ENCODE data around the gene FCRL6. TPM values are rescaled to one million over a fixed set of nuclear protein-coding genes. Genes with fewer than 3 reads are reported as not detected.

FCRL6 gene
- total RNA-seq, 4 donors from 2014 or later, result 0.62 to 1.9 (median 0.94) TPM; not detected in 1

- H3K27ac ChIP-seq, result no peak overlapping the region
- no peaks in the 10 kb centered on the region for H3K9me3 ChIP-seq
- no peak overlapping the region for H3K4me3 ChIP-seq
- no peaks in the 10 kb centered on the region for H3K36me3 ChIP-seq
- H3K27me3 ChIP-seq, result peaks cover 3% of the 10 kb centered on the region
- TF ChIP-seq POLR2AphosphoS5 (IDR thresholded peaks at IDR 0.05) (no peak), POLR2A (IDR thresholded peaks at IDR 0.05) (no peak)
- 18 to 46% methylated on average over 3 of the region's 3 CpGs for WGBS, 2 donors (ENCODE audit: low coverage in 1 of 2)
- ATAC-seq, result no peak
- H3K4me1 ChIP-seq, result peaks cover 0 to 8% (median 0%) of the 10 kb centered on the region in 3 donors
Observed at GRCh38 chr1:159786465-159786864, 15.7 kb upstream of the FCRL6 start.

GRCh38 chr1:159786966-159787365 is 15.2 kb upstream of the FCRL6 start:
- TF ChIP-seq EP300 (IDR thresholded peaks at IDR 0.05) (no peak), CTCF (IDR thresholded peaks at IDR 0.05) (no peak), POLR2AphosphoS5 (IDR thresholded peaks at IDR 0.05) (no peak), POLR2A (IDR thresholded peaks at IDR 0.05) (no peak)
- H3K36me3 ChIP-seq, result no peaks in the 10 kb centered on the region
- no peak overlapping the region for H3K27ac ChIP-seq
- peaks cover 0 to 3% (median 0%) of the 10 kb centered on the region in 3 donors for H3K4me1 ChIP-seq
- peaks cover 8% of the 10 kb centered on the region for H3K27me3 ChIP-seq
- H3K4me3 ChIP-seq, result no peak overlapping the region
- 26 to 29% methylated on average over 3 of the region's 3 CpGs for WGBS, 2 donors (ENCODE audit: low coverage in 1 of 2)
- H3K9me3 ChIP-seq, result no peaks in the 10 kb centered on the region
- no peak for ATAC-seq

DNA sequence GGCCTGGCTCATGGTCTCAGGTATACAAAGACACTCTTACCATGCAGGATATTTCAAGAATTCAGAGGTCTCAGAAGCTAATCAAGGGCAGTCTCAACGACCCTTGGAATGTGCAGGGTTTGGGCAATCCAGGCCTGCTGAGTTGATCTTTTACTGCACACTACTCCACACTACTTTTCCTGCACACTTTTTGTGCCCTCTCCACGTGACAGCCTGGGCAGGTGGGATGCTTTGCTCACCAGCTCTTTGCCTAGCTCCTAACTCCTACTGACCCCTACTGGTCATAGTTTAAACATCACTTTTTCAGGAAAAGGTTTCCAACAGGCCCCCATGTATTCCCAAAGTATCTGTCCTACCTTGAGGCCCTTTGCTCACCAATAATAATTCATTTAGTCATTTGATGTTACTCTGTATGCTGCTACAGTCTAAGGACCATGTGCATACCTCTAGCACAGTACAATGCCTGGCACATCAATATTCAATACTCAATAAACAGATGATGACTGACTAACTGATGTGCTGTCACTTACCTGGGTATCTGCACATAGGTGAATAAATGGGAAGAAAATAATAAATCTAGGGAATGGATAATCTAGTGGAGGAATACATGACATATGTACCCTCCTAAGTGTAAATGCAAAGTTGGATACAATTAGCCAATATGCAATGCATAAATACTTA is 11.8 kb upstream of the FCRL6 start:
- H3K4me3 ChIP-seq, result no peak overlapping the region
- no peaks in the 10 kb centered on the region for H3K36me3 ChIP-seq
- 21 to 30% methylated on average over 2 of the region's 2 CpGs for WGBS, 2 donors (ENCODE audit: low coverage in 1 of 2)
- no peak overlapping the region for H3K27ac ChIP-seq
- H3K27me3 ChIP-seq, result peaks cover 43% of the 10 kb centered on the region
- ATAC-seq, result no peak
- TF ChIP-seq POLR2AphosphoS5 (IDR thresholded peaks at IDR 0.05) (no peak), CTCF (IDR thresholded peaks at IDR 0.05) (peak in 1 of 4 experiments; percentile 61)
- no peaks in the 10 kb centered on the region for H3K9me3 ChIP-seq
- no peaks in the 10 kb centered on the region for H3K4me1 ChIP-seq

DNA sequence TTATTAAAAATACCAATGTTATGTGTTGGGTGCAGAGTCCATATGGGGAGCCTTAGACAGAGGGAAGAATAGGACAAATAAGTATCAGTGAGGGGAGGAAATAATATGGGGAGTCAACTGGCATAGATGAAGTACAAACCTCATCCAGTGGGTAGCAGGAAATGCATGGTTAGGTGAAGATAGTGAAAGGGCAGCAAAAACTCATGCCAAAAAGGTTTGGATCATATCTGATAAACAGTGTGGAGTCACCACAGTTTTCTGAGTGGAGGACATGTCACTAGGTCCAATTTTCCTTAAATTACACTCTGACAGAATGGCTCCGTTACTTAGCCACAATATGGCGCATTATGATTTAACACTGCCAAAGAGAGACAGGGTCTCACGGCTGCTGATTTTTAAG is 11.1 kb upstream of the FCRL6 start:
- Histone ChIP-seq H3K4me3 (no peak overlapping the region), H3K9me3 (no peaks in the 10 kb centered on the region), H3K36me3 (no peaks in the 10 kb centered on the region), H3K27ac (no peak overlapping the region), H3K27me3 (peaks cover 44% of the 10 kb centered on the region), H3K4me1 (no peaks in the 10 kb centered on the region)
- no peak for ATAC-seq
- WGBS, 2 donors (ENCODE audit: low coverage in 1 of 2), result 52 to 63% methylated on average over 3 of the region's 3 CpGs
- TF ChIP-seq POLR2AphosphoS5 (IDR thresholded peaks at IDR 0.05), result no peak
- no peak for TF ChIP-seq POLR2A (IDR thresholded peaks at IDR 0.05)
- no peak for TF ChIP-seq CTCF (IDR thresholded peaks at IDR 0.05)

DNA sequence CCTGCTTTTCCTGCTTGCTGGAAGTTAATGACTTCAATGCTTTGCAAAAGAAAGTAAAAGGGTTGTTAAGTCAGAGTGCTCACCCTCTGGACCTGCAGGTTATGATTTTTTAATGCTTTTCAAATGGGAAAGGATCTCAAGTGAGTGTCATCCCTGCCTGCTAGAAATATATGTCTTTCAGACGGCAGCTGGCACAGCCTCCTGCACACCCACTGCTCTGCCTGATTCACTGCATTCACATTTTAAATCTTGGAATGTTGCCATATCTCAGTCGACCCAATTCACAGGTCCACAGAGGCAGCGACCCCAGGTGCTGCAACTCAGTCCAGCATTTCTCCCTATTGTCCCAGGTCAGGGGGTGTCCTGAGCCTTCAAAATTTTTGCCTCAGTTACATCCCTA is 10.7 kb upstream of the FCRL6 start:
- Histone ChIP-seq H3K4me1 (no peaks in the 10 kb centered on the region), H3K27ac (no peak overlapping the region), H3K36me3 (no peaks in the 10 kb centered on the region), H3K27me3 (peaks cover 44% of the 10 kb centered on the region), H3K9me3 (no peaks in the 10 kb centered on the region), H3K4me3 (no peak overlapping the region)
- no peak for TF ChIP-seq CTCF (IDR thresholded peaks at IDR 0.05)
- no peak for TF ChIP-seq EP300 (IDR thresholded peaks at IDR 0.05)
- TF ChIP-seq POLR2AphosphoS5 (IDR thresholded peaks at IDR 0.05), result no peak
- TF ChIP-seq POLR2A (IDR thresholded peaks at IDR 0.05), result no peak
- WGBS, 2 donors (ENCODE audit: low coverage in 1 of 2), result 17 to 20% methylated on average over 3 of the region's 3 CpGs
- ATAC-seq, result no peak
